ENCODE results near the gene GARNL3. TPM values are rescaled to one million over a fixed set of nuclear protein-coding genes. Genes with fewer than 3 reads are reported as not detected.

Gene GARNL3
- total RNA-seq, 1 donor from 2014 or later, result 10.4 TPM

- DNase-seq (ENCODE audit: low read depth), result no peak
- H3K4me3 ChIP-seq (ENCODE audit: low read depth, low read length), result no peak overlapping the region
- no peak for TF ChIP-seq CTCF (conservative IDR thresholded peaks at IDR 0.05; ENCODE audit: low read depth, low read length)
These were observed 18.0 kb downstream of the GARNL3 start for GRCh38 chr9:127282611-127283010.

GRCh38 chr9:127283135-127283534 is 18.6 kb downstream of the GARNL3 start:
- DNase-seq (ENCODE audit: low read depth), result no peak
- no peak for TF ChIP-seq CTCF (conservative IDR thresholded peaks at IDR 0.05; ENCODE audit: low read depth, low read length)
- H3K4me3 ChIP-seq (ENCODE audit: low read depth, low read length), result no peak overlapping the region

- no peak overlapping the region for H3K4me3 ChIP-seq (ENCODE audit: low read depth, low read length)
- peak; percentile 53 for TF ChIP-seq CTCF (conservative IDR thresholded peaks at IDR 0.05; ENCODE audit: low read depth, low read length)
- no peak for DNase-seq (ENCODE audit: low read depth)
These were observed 19.4 kb downstream of the GARNL3 start for GRCh38 chr9:127283917-127284497.

- no peak for TF ChIP-seq CTCF (conservative IDR thresholded peaks at IDR 0.05; ENCODE audit: low read depth, low read length)
- H3K4me3 ChIP-seq (ENCODE audit: low read depth, low read length), result no peak overlapping the region
- no peak for DNase-seq (ENCODE audit: low read depth)
These were observed 21.4 kb downstream of the GARNL3 start for GRCh38 chr9:127285965-127286364.

- no peak overlapping the region for H3K4me3 ChIP-seq (ENCODE audit: low read depth, low read length)
- no peak for DNase-seq (ENCODE audit: low read depth)
- TF ChIP-seq CTCF (conservative IDR thresholded peaks at IDR 0.05; ENCODE audit: low read depth, low read length), result no peak
These were observed 26.0 kb downstream of the GARNL3 start for GRCh38 chr9:127290561-127291065.

GRCh38 chr9:127291246-127291778 is 26.7 kb downstream of the GARNL3 start:
- no peak for TF ChIP-seq CTCF (conservative IDR thresholded peaks at IDR 0.05; ENCODE audit: low read depth, low read length)

GRCh38 chr9:127292415-127292814 is 27.8 kb downstream of the GARNL3 start:
- DNase-seq (ENCODE audit: low read depth), result no peak
- H3K4me3 ChIP-seq (ENCODE audit: low read depth, low read length), result no peak overlapping the region
- no peak for TF ChIP-seq CTCF (conservative IDR thresholded peaks at IDR 0.05; ENCODE audit: low read depth, low read length)

More at GRCh38 chr9:127291246-127291778, 26.7 kb downstream of the GARNL3 start:
- DNase-seq (ENCODE audit: low read depth), result no peak
- H3K4me3 ChIP-seq (ENCODE audit: low read depth, low read length), result no peak overlapping the region
